ENCODE results near the gene SYT17.

SYT17 gene

DNA sequence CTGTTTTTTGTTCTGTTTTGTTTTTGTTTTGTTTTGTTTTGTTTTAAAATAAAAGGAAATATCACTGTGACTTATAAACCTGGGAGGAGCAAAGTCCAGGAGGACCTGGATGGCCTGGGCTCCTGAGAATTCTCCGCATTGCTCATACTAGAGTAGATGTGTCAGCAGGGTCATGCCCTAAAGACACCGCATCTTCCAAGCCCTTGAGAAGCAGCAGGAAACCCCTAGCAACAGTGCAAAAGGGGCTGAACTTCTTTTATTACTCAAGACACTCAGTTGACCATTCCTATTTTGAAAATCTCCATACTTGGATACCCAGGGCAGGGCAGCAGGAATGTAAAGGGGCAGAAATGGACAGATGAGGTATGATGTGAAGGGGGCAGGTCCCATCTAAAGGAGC lies 51.8 kb downstream of the SYT17 start:
- no peak for DNase-seq (ENCODE audit: low read depth)

DNA sequence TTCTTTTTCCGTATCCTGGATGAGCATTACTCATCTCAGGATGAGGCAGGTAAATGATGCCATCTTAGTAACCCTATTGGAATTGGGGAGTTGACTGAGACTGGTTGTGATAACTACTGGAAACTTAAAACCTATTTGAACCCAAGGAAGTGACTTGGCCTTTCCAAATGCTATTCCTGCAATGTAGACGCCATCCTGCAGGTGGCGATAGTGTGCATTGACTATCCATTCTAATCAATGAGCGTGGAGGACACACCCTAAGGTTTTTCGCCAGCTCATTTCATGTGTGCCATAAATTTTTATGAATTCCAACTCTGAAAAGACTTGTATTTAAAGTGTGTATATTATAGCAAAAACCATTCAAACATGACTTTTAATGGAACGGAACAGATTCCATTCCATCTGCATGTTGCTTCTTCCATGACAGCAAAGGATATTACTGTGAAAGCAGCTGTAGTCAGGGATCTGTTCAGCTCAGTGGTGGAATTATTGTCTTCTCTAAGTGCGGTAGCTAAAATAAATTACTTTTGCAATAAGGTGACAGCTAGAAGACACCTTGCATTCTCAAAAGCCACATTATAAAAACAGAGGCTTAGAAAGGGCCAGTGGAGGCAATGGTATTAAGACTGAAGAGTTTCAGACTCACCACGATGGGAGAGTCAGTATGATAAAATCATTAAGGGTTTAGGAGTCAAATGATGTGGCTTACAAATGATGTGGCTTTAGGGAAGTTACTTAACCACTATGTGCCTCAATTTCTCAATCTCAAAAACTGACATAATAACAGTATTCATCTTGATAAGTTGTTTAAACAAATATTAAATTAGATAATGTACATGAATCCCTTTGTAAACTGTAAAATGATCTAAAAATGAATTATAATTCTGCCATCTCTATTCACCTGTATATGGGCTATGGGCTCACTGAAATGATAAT lies 55.5 kb downstream of the SYT17 start:
- DNase-seq (ENCODE audit: low read depth), result no peak

DNA sequence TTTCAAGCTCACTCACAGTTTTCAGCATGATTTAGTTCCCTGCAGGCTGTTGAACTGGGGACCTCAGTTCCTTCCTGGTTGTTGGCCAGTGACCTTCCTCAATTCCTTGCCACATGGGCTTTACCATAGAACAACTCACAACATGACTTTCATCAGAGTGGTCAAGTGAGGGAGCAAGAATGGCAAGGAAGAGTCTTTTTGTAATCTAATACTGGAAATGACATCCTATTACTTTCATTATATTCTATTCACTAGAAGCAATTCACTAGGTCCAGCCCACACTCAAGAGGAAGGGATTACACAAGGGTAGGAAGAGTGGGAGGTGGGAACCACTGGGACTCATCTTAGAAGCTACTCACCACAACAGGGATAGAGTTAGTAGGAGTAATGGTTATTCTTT lies 57.6 kb downstream of the SYT17 start:
- DNase-seq (ENCODE audit: low read depth), result no peak

DNA sequence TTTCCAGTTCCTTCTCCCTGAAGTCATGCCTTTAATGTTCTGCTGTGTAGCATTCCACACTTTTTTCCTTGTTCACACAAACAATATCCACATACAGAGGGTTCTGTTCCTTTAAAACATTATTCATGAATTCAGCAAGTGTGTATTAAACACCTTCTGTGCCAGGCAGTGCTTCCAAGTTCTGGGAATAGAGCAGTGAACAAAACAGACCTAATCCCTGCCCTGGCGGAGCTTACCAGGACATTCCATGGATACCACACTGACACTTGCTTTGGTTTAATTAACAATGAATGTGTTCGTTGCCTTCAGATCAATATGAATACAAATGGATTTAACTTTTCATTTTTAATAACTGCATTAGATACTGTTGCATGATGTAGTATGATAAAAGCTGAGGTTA lies 59.6 kb downstream of the SYT17 start:
- DNase-seq (ENCODE audit: low read depth), result no peak

DNA sequence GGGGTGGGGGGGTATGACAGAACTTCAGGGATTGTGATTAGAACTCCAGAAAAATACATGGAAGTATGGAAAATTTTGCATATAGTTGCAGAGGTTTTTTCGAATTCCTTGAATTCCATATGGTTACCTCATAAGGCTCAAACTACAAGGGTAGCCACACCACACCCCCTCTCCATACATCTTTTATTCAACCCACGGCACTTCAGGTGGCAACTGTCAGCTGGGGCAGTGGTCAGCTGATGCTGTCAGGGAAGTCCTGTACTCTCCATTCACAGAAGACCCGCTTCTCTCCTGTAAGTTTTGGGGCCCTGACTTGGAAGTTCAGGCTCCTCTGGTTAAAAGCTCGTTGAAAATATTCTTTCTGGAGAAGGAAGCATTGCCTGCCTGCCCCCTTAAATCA lies 60.0 kb downstream of the SYT17 start:
- no peak for DNase-seq (ENCODE audit: low read depth)

DNA sequence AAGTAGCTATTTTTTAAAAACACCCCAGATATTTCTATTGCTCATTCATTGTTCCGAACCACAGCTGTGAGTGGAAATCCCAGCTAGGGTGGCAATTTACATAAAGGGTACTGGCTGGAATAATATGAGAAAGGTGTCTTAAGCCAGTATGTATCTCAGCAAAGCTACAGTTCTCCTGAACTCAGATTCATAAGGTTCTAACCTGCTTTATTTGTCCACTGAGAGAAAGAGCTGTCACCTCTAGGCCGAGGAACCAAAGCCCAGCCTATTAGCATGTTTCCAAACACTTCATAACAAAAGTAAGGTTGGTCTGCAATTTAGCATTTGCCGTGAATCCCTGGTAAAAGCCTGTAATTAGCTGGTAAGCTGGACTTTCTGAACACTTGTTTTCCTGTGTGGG lies 60.5 kb downstream of the SYT17 start:
- no peak for DNase-seq (ENCODE audit: low read depth)

DNA sequence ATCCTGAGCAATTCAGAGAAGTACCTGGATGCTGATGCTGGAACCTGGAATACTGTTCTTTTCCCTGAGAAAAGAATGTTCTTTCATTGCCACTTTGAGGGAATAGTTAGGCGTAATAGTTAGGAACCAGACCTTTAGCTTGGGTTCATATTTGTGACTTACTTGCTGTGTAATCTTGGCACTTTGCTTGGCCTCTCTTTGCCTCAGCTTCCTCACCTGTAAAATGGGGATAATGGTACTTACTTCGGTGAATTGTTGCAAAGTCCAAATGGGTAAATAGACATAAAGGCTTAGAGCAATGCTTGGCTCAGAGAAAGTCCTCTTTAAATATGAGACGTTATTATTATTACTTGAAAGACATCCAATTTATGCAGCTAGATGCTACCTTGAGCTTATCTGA lies 62.5 kb downstream of the SYT17 start:
- DNase-seq (ENCODE audit: low read depth), result no peak

DNA sequence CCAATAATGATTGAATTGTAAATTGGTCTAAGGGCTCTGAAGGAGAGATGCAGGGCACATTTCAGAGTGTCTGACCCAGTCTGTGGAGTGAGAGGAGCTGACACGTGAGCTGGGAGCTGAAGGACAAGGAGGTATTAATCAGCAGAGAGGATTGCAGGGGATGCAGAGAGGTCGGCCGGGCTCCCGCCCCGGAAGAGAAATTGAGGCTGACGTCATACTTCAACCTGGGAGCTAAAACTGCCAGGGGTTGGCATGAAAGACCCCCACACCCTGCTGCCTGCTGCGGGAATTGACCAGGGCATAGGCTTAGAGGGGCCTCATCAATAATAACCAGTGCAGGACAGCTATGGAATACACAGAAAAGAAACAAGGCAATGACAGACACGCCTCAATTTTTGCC lies 63.8 kb downstream of the SYT17 start:
- DNase-seq (ENCODE audit: low read depth), result no peak

DNA sequence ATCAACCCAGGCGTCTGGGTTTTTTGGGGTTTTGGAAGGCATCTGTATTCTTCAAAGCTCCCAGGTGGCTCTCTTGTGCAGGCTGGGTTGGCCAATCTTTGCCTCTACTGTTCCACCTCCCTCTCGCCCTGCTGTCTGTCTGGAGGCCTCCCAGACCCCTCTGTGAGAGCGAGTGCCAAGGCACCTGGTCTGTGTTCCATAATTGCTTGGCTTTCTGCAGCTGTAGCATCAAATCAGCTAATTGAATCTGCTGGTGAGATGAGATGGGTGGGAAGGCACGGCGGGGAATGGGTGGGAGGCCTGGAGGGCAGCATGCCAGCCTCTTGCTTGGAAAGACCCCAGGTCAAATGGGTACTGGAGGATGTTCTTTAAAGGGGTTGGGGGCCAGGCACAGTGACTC lies 64.9 kb downstream of the SYT17 start:
- DNase-seq (ENCODE audit: low read depth), result no peak

DNA sequence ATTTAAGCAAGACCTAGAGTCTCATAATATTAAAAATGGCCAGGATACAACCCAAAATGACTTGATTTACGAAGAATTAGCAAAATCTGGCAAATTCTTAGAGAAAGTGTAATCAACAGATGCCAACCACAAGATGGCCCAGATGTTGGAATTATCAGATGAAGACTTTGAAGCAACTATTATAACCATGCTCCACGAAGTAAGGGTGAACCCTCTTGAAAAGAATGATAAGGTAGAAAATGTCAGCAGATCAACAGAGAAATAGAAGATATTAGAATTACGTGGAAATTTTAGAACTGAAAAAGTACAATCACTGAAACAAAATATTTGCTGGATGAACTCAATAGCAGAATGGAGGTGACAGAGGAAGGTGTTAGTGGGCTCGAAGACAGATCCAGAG lies 67.4 kb downstream of the SYT17 start:
- DNase-seq (ENCODE audit: low read depth), result no peak

DNA sequence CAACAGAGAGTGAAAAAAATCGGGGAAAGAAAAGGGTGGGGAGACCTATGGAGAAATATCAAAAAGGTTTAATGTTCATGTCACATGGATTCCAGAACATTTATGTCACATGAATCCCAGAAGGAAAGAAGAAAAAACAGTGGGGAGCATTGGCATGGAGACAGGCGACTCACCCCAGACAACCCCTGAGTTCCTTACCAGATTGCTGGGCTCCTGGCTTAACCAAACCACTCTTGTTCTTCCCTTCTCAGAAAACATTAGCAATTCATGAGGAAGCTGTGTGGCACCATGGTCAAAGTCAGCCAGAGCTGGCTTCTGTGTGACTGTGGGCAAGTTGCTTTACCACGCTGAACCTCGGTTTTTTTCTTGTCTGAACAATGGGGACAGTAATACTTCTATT lies 67.8 kb downstream of the SYT17 start:
- DNase-seq (ENCODE audit: low read depth), result no peak

DNA sequence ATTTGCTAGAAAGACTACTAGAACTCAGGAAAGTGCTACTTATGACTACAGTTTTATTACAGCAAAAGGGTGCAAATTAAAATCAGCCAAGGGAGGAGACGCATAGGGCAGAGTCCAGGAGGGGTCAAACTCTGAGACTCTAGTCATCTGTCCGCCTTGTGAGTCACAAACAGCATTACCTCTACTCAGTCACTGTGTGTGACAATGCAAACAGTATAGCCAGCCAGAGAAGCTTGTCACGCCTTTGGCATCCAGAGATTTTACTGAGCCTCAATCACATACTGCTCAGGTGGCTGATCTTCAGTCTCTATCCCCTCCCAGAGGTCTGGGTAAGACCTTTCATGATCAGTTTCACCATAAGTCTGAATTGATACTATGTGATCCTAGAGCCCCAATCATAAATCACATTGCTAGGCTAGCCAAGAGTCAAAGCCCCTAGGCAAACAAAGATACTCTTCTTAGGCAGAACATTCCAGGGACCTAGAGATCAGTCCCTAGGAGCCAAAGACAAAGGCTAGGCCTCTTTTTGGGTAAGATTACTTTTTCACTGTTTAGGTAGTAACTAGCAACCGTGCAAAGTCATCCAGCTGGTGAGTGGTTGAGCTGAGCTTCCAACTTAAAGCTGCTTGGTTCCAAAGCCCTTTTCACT lies 68.6 kb downstream of the SYT17 start:
- no peak for DNase-seq (ENCODE audit: low read depth)

DNA sequence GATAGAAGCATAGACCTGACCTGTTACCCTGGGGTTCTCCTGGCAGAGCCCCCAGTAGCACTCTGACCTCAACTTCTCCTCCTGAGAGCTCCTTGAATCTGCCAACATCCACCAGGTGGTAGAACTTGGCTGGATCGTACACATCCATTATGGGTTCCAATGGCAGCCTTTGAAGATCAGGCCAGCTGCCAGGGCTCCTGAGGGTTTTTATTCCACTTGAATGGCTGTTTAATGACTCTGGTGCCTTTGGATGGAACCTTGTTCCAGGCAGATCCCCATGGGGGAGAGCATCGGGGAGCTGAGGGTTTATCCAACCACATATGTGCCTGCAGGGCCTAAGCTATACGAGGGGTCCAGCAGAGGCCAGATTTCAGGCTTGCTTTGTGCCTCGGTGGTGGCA lies 70.4 kb downstream of the SYT17 start:
- no peak for DNase-seq (ENCODE audit: low read depth)

DNA sequence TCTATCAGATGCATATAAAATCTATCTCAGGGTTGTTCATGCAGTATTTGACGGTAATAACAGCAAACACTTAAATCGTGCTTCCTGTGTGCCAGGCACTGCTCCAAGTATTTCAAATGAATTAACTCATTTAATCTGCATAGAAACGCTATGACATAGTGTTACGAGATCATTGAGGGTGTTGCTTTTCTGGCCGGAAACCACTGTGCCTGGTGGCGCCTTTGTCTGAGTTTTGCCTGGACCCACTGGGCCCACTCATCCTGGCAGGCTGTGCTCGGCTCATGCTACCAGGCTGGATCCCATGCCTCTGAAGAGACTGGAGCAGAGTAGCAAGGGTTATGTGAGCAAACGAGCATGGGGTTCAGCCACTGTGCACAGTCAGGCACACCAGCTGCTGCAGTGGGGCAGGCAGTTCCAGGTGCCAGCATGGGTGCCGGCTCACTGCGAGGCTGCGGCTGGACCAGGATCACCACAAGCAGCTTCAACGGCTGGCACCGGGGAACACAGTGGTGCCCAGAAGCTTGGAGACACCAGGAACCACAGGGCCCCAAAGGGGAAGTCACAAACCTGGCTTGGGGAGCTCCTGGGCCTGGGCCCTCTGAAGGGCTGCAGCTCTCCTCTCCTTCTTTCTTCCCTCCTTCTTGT lies 71.6 kb downstream of the SYT17 start:
- DNase-seq (ENCODE audit: low read depth), result no peak

DNA sequence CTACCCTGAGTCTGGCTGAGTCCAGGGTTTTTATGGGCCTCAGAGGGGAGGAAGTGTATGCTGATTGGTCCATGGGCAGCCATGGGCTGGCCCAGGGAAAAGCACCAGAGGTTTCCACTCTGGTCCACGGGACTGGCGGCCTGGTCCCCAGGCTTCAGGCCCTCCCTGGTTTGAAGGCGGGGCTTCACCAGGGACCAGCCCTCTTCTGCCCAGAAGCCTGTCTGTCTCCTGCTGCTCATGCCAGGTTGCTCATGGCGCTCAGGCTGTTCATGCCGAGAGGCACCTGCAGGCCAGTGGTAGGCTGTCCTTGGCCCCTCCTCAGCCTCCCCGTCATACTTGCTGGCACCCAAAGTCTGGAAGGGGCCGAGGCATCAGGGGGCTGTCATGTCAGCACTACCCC lies 72.5 kb downstream of the SYT17 start:
- no peak for DNase-seq (ENCODE audit: low read depth)

DNA sequence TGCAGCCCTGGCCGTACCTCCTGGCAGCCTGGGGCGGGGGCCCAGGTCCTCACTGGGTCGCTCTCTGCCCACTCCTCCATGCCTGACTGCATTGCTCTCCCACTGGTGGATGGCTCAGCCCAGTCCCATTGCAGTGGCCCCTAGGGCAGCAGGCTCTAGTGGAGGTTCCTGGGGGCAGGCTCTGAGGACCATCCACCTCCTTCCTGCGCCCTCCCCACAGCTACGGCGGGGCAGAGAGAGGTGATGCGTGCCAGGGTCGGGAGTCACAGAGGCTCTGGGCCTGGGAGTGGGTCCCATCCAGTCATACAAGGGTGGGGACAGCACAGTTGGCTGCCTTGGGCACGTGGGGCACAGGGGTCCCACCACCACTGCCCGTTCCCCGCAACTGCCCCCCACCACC lies 73.5 kb downstream of the SYT17 start:
- DNase-seq (ENCODE audit: low read depth), result no peak

DNA sequence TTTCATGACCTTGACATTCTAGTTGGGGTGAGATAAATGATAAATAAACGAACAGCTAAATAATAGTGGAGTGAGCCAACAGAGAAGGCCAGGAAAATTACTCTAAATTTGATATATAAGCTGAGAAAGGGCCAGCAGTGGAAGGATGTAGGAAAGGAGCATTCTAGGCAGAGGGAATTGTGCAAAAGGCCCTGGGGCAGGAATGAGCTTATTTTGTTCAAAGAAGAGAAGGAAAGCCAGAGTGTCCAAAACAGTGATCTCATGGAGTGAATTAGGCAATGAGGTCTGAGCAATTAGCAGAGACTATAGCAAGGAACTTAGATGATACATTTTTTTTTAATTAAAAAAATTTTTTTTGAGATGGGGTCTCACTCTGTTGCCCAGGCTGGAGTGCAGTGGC lies 74.1 kb downstream of the SYT17 start:
- DNase-seq (ENCODE audit: low read depth), result no peak

DNA sequence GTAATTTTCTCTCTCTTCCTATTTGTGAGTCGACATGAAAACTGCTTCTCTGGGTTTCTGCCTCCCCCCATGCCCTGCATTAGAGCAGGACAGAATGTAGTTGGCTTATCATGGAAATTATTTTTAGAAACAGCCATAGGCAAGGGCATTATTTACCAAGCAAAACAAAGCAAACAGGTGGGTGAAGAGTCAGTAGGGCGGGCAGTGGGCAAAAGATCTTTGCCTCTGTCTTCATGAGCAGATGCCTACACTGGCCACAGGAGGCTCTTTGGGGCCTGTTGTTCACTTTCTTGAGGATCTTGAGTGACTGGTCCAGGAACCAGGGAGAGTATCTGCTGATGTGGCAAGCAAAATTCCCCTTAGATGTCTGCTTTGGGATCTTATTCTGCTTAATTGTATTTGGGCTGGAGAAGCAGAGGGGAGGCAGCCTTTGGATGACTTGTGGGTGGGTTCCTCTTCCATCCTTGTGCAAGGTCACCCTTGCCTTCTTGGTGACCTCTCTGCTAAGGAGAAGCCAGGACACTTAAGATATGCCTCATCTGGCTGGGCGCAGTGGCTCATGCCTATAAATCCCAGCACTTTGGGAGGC lies 75.0 kb downstream of the SYT17 start:
- DNase-seq (ENCODE audit: low read depth), result no peak

DNA sequence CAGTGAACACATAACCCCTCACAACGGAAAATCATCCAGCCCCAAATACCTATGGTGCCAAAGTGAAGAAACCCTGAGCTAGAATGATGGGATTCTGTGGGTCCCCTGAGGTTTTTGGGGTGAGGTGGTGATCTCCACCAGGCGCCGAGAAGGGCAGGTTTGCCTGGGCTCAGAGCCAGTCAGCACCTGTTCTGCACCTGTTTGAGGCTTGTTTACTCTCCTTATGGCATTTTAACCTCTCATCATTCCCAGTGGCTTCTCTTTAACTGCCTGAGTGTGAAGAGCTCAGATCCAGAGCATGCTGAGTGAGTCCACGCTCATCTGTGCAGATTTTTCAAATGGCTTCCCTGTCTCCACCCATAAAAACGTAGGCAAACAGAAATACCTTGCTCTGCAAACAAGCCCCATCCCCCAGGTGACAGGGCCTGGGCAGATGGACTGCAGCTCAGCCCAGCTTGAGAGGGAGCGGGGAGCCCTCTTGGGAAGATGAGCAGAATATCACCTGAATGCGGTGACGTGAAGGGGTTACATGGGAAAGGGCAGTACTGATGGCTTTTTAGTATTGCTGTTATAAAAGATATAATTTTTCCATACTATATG lies 77.4 kb downstream of the SYT17 start:
- no peak for DNase-seq (ENCODE audit: low read depth)

DNA sequence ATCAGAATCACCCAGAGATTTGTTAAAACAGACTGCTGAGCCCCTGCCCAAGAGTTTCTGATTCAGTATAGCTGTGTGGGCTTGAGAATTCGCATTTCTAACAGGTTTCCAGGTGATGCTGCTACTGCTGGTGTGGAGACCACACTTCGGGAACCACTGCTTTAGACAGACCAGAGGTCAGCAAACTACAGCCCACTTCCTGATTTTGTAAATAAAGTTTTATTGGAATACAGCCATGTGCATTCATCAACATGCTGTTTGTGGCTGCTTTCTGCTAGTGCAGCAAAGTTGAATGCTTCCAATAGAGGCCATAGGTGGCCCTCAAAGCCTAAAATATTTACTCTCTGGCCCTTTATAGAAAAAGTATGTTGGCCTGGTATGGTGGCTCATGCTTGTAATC lies 84.9 kb downstream of the SYT17 start:
- DNase-seq (ENCODE audit: low read depth), result no peak

DNA sequence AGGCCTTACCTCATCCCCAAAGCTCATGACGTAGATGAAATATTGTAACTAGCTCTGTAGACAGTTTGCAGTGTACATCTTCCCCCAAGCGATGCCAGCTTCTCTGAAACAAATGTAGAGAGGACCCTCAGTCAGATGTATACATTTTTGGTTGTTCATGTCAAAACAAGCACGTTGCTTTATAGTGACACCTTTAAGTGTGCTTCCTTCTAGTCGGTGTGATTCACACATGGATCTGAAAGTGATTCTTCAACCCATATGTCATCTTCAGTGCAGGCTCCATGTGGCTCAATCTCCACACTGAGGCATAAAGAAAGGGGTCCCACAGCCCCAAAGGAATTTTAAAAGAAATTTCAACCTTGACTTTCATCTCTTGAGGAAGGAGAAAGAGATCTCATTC lies 86.6 kb downstream of the SYT17 start:
- DNase-seq (ENCODE audit: low read depth), result no peak

DNA sequence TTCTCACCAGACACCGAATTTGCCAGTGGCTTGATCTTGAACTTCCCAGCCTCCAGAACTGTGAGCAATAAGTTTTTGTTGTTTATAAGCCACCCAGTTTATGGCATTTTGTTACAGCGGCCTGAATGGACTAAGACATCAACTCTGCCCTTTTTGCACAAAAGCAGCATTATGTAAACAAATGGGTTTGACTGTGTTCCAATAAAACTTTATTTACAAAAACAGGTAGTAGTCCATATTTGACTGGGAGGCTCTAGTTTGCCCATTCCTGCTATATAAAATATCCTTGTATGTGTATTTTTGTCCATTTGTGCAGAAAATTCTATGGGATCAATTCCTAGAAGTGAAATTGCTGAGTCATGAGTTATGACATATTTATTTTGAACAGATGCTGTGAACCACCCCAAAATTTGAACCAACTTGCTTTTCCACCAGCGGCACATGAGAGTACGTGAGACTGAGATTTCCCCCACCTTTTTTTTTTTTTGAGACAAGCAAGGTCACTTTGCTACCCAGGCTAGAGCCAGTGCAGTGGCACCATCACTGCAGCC lies 96.2 kb downstream of the SYT17 start:
- DNase-seq (ENCODE audit: low read depth), result no peak
